Activated CD4-positive, alpha-beta T cell treated with anti-CD3 and anti-CD28 coated beads, Interleukin-10, Interleukin-2, amounts not matched to agents 100 ng/mL and 50 ng/mL, durations not matched to agents 16 hours and 8 hours (primary cell): ENCODE data around the gene CCDC178.

ENCODE experiments used
- DNase-seq: peaks from one replicate; pipeline ENCODE4 v3.0.0-alpha.2; 2020

The CCDC178 gene

GRCh38 chr18:32909798-32910561 is 530.5 kb downstream of the CCDC178 start:
- no peak for DNase-seq

GRCh38 chr18:32908424-32908805 is 532.1 kb downstream of the CCDC178 start:
- DNase-seq, result no peak

- DNase-seq, result no peak
Measured at GRCh38 chr18:32907648-32908423, 532.7 kb downstream of the CCDC178 start.

GRCh38 chr18:32907311-32907585 is 533.3 kb downstream of the CCDC178 start:
- no peak for DNase-seq

GRCh38 chr18:32906506-32907310 is 533.8 kb downstream of the CCDC178 start:
- DNase-seq, result no peak

- DNase-seq, result no peak
Measured at GRCh38 chr18:32905651-32906050, 534.9 kb downstream of the CCDC178 start.

- no peak for DNase-seq
Measured at GRCh38 chr18:32902568-32903330, 537.8 kb downstream of the CCDC178 start.

GRCh38 chr18:32899819-32900218 is 540.7 kb downstream of the CCDC178 start:
- DNase-seq, result no peak

- no peak for DNase-seq
Measured at GRCh38 chr18:32896776-32897547, 543.6 kb downstream of the CCDC178 start.

- DNase-seq, result no peak
Measured at GRCh38 chr18:32893915-32894314, 546.6 kb downstream of the CCDC178 start.

- no peak for DNase-seq
Measured at GRCh38 chr18:32891797-32892196, 548.7 kb downstream of the CCDC178 start.

GRCh38 chr18:32891130-32891529 is 549.4 kb downstream of the CCDC178 start:
- no peak for DNase-seq

GRCh38 chr18:32889615-32890593 is 550.6 kb downstream of the CCDC178 start:
- DNase-seq, result no peak

GRCh38 chr18:32888306-32888705 is 552.2 kb downstream of the CCDC178 start:
- no peak for DNase-seq
